ENCODE measurements around the gene ASIC2.
A peak's percentile ranks its signal among the peaks of the same experiment; 100 is the strongest.

ASIC2 gene

DNA sequence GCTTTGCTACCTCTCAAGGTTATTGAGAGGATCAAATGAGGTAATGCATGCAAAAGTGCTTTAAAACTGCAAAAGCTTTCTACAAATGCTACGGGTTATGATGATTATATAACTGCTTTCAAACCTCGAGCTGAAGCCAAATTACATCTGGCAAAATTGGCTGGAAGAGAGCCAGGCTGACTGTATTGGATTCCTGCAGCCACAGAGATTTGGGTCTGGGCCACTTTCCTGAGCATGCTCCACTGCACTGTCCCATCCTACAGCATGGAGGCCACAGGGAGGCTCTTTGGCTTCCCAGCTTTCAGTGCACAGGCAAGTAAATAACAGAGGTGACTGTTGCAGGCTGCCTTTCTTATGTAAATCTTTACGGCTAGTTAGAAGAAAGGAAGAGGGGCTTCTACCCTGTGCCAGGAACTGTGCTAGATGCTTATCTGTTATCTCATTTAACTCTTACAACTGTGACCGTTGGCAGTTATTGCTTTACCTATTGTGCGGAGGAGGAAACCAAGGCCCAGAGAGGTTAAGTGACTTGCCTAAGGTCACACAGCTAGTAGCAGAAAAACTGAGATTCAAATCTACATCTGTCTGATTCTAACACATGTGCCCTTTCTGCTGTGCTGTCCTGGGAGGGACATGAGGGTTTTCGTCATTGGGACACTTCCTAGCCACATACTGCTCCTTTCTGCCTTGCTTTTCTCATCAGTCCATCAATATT lies 179.7 kb downstream of the ASIC2 start:
- peak; percentile 17 for DNase-seq (ENCODE audit: low read depth)

DNA sequence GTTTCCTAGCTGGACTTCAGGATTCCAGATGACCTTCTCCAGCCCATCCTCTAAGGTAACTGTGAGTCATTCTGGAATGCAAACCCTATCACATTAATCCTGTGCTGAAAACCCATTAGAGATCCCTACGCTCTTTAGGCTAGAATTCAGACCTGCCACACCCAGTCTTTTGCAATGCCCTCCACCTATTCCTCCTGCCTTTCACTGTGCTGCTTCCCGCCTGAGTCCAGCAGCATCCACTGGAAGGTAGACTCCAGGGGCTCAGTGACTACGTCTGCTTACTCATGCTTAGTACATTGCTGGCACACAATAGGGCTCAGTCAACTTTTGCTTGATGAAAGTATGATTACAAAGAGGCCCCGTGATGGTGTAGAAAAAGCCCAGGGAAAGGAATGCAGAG lies 180.3 kb downstream of the ASIC2 start:
- peak; percentile 6 for DNase-seq (ENCODE audit: low read depth)

DNA sequence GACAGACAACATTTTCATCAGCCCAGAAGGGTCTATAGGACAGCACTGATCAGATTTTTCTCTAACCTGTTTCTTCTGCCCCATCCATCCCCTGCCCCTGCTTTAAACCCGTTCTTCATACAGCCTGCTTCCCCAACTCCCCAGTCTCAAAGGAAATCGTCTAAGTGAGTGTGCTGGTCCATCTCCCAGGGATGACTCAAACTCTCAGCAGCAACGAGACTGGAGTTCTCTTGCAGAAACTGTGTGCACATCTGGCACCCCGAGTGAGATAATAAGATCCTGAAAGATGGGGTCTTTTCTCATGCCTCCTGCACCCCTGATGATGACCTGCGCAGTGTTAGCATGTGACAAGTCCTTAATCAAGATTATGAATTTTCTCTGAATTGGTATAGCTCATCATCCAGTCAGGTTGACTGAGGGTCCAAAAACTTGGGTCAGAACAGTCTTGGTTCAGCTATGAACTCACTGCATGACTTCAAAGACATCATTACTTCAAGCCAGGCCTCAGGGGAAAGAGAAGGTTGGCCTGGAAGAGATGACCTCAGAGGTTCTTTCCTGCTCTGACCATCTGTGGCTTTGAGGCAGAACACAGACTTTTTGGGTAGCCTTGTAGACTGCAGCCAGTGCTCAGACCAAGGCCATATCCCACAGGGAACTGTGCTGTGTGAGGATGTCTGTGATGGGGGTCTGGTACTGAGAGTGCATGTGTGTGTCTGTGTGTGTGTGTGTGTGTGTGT lies 183.6 kb downstream of the ASIC2 start:
- no peak for DNase-seq (ENCODE audit: low read depth)

DNA sequence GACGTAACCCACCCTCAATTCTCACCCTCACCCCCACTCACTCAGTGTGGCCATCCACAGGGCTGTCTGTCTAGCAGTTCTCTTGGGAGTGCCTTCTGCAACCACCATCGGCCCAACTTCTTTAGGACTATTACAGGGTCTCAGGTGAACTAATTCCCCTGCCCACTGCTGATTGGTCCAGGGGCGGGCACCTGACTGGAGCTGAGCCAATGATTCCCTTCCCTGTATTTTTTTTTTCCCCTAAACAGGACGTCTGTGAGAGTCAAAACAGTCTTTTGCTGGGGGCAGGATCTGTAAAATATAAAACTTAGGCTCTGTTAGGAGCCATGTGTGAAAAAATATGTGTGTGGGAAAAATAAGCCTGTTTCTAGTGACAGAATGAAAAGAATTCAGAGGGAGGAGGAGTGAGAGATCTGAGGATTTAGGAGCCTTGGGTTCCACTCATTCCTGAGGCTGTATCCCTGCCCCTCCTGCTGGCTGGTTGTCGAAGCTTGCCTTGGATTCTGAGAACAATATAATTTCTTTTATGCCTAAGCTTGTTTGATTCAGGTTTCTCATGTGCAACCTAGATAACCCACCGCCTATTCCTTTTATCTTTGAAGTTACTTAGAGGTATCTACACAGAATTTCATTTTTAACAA lies 186.4 kb downstream of the ASIC2 start:
- DNase-seq (ENCODE audit: low read depth) = no peak

DNA sequence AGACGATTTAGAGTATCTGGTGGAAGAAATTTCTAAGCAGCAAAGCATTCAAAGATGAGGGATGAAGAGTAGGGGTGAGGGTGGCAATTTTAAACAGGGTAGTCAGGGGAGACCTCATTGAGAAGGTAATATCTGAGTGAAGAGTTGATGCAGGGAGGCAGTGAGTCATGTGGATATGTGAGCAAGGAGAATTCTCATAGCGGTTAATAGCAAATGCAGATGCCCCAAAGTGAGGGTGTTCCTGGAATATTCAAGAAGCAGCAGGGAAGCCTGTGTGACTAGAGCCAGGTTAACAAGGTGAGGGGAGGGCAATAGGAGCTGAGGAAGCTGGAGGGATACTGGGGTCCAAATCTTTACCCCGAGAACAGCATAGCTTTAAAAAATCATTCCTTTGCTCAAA lies 187.2 kb downstream of the ASIC2 start:
- no peak for DNase-seq (ENCODE audit: low read depth)

DNA sequence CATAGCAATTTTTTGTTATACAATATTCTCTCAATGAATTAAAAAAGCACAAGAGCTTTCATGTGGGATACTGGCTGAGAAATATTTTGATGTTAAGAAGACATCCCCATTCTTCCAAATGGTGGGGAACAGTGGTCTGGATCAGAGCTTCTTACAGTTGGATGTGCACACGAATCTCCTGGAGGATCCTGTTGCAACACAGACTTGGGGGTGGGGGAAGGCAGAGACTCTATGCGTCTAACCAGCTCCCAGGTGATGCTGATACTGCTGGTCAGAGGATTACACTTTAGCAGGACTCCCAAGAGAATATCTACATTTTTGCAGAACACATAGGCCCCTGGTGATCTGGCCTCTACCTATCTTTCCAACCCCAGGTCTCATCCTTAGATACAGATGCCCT lies 193.2 kb downstream of the ASIC2 start:
- no peak for DNase-seq (ENCODE audit: low read depth)

DNA sequence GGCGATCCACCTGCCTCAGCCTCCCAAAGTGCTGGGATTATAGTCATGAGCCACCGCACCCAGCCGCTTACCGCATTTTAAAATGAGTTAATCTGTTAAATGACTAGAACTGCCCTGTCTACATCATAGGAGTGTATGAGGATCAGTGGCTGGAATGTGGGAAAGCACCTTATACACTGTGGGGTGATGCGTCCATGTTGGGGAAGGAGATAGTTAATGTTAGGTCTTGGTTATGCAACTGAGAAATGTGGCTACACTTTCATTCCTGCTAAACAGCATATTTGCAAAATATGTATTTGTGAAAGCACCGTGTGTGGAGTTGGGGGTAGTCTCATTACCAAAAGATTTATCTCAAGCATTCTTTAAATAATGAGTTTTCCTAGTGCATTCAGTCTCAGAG lies 193.8 kb downstream of the ASIC2 start:
- DNase-seq (ENCODE audit: low read depth) = no peak

DNA sequence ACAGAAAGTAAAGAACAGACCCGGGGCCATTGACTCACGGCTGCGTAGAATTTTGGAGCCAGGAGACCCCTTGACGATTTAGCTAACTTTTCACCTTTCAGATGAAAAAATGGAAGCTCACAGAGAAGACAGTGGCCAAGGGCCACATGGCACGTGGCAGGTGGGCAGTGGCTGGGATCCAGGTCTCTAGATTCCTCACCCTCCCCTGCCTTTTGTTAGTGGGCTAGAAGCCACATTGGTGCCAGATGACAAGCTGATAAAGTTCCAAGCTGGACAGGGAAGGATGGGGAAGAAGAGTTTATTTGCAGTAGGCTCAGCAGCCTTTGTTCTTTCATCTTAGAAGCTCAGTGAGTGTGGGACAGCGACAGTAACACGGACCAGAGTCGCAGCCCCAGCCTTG lies 195.7 kb downstream of the ASIC2 start:
- DNase-seq (ENCODE audit: low read depth) = no peak

DNA sequence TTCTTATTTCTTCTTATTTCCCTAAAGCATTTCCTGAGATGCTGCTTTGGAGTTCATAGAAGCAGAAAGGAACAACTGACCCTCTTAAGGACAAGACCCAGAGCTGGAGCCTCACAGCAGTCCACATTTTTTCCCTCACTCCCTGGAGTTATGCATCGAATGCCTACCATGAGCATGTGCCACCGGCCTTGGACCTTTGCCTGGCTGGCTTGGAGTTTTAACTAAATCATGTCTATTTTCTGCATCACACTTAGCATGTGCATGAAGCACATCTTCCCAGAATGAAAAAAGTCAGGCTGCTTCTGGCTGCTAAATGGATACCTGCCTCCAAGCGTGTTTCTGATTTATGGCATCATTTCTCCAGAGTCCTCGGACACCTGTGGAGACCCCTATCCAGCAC lies 196.9 kb downstream of the ASIC2 start:
- no peak for DNase-seq (ENCODE audit: low read depth)

DNA sequence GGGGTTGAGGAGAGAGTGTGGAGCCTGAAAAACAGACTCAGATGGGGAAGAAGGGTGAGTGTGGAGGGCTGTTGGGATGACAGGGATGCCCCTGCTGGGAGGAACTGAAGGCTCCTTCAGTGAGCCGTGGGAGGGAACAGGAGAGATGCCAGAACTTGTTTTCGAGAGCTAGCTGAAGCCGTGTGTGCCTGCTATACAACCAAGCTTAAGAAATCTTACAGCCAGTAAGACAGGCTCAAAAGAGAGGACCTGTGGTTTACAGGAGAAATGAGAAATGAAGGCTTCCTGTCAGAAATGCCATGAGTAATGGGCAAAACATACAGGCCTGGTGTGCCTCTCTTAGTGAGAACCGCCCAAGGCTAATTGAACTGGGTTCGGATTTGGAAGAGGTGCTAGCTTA lies 201.8 kb downstream of the ASIC2 start:
- DNase-seq (ENCODE audit: low read depth) = no peak

DNA sequence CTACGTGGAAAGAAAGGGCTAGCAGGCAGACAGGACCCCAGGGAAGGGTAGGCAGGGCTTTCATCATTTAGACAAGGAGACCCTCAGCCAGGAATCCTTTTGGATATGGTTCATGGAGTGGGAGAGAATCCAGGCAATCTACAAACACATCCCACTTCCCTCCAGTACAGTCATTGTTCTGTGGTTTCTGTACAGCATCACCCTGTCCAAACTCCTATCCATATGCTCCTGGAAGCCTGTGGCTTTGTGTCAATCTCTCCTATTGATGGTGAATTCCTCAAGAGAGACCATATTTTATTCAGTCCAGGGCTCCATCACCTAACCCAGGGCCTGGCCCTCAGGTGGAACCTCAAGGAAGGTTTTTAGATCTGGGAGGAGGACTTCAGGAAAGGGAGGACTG lies 202.3 kb downstream of the ASIC2 start:
- no peak for DNase-seq (ENCODE audit: low read depth)

DNA sequence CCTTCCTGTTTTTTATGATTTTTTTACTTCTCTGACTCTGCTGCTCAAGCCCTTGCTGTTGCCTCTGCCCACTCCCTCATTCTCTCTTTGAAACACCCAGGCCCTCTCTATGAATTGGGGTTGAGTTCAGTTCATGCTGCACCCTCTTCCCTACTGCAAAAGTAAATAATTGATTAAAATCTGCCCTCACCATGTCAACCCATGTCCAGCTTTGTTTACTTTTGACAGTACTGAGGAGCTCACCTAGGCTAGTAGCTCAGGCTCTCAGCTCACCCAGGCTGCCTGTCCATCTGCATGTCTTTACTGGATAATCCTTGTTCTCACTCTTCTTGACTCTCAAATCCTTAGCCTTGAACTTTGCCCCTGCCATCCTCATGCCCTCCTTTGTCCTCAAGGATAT lies 206.2 kb downstream of the ASIC2 start:
- DNase-seq (ENCODE audit: low read depth) = no peak

DNA sequence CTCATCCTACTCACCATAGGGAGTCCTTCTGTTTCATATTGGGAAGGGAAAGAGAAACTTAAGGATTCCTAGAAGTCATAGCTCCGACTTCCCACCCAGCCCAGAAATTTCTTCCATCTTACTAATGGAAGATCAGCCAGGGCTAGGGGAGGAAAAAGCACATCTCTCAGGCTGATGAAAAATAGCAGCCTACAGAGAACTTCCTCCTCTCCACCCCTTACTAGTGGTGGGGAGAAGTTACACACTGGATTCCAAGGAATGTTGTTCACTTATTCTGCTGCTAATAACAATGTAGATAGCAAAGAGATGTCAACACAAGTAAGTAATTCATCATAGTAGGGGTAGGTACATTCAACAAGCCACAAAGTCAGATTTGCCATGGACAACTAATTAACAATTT lies 207.1 kb downstream of the ASIC2 start:
- no peak for DNase-seq (ENCODE audit: low read depth)

DNA sequence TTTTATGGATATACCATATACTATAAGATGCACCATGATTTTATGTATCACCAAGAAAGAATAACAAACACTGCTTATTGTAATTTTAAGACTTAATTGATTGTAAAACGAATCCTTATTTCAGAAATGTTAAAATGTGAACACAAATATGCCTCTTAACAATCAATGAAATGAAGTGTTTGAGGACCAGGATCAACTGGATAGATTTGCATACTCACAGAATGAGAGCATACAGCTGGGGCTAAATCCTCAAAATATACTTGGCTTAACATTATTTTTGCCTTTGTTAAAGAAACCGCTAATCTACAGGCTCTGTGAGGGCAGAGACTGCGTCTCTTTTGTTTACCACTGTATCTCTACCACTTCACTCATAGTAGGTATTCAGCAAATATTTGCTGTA lies 207.8 kb downstream of the ASIC2 start:
- no peak for DNase-seq (ENCODE audit: low read depth)

DNA sequence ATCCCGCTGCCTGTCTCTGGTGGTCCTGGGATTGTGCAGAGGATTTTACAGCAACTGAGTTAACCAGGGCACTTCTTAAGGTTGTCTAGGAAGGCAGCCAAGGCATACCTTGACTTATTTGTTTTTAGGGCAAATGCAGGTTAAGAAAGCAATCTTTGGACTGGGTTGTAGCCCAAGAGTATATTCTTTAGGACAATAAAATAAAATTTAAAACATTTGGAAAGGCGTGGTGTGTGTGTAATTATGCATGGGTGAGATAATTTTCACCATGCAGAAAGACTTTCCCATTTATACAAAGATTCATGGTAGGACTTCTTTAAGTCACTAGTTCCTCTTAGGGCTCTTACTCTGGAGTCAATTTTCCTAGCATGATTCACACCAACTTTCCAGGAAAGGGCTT lies 208.3 kb downstream of the ASIC2 start:
- DNase-seq (ENCODE audit: low read depth) = no peak

DNA sequence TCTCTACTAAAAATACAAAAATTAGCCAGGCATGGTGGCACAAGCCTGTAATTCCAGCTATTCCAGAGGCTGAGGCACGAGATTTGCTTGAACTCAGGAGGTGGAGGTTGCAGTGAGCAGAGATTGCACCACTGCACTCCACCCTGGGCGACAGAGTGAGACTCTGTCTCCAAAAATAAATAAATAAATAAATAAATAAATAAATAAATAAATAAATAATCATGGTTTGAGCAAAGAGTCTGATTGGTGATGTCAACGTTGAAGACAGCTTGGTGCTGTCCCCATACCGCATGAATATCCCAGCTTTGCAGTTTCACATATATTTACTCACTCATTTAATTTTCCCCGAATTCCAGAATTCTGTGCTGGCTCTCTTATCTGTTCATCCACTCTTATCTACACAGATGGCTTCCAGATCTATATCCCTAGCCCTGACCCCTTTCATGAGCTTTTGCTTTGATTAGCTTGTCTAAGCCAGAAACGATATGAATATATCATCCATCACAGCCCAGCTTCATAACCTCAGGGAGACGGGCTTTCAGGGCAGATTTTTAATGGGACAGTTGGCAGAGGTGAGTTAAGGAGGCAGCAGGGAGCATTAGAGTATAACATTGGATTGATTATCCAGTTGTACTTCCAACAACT lies 210.4 kb downstream of the ASIC2 start:
- DNase-seq (ENCODE audit: low read depth) = no peak

DNA sequence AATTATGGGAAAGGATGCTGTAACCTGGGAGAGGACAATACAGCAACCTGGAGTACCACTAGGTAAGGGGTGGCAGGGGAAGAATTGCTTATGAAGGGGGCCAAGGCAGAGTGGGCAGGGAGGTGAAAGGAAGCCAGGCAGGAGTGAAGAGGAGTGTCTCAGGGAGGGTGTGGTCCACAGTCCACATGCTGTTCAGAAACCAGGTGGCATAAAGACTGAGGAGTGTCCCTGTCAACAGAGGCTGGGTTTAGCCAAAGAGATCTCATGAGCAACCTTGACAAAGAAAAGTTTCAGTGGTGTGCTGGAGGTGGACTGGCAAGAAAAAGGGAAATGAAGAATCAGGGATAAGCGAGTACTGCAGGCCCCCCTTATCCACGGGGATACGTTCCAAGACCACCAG lies 213.0 kb downstream of the ASIC2 start:
- no peak for DNase-seq (ENCODE audit: low read depth)

DNA sequence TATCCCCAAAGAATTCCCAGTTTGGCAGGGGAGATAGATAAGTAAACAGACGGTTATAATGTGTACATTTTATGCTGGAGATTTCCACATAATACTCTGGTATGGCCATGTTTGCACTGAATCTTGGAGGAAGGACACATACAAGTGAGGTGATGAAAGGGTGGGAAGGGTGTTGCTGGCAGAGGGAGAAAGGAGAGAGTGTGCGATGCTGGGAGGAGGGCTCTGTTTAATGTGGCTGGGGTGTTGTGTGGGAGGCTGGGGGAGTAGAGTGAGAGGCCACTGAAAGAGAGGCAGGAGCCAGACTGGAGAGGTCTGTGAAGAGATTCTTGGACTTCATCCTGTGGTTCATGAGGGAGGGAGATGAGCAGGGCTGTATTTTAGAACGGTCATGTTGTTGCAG lies 213.9 kb downstream of the ASIC2 start:
- DNase-seq (ENCODE audit: low read depth) = no peak

DNA sequence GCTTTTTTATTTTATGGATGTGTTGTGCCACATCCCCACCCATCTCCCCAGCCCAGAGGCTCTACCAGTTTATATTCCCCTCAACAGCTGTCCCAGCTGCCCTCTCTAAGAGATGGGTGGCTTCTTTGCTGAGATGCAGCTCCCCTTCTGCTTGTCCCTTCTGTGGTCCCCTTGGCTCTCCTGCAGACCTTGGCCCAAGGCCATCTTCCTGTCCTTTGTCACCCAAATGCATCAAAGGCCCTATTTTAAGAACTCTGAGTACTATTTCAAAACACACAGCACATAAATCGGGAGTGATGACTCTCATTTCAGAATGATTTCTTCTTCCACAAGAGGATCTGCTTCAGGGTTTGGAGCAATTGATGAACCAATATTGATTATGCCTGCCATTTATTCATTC lies 216.1 kb downstream of the ASIC2 start:
- no peak for DNase-seq (ENCODE audit: low read depth)

DNA sequence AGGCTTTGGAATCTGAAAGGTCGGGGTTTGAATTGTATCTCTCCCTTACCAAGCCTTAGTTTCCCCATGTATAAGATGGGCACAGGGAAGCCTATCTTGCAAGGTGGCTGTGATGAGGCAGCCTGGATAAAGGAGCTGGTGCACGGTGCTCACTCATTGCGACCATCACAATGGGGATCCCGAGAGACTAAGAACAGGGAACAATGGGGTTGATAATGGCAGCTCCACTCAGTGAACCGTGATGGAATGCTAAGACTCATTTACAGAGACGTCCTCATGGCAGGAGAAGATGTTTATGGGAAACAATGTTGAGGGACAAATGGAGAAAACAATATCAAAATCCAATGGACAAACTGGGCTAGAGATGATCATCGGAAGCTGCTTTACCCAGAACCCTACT lies 219.7 kb downstream of the ASIC2 start:
- no peak for DNase-seq (ENCODE audit: low read depth)

DNA sequence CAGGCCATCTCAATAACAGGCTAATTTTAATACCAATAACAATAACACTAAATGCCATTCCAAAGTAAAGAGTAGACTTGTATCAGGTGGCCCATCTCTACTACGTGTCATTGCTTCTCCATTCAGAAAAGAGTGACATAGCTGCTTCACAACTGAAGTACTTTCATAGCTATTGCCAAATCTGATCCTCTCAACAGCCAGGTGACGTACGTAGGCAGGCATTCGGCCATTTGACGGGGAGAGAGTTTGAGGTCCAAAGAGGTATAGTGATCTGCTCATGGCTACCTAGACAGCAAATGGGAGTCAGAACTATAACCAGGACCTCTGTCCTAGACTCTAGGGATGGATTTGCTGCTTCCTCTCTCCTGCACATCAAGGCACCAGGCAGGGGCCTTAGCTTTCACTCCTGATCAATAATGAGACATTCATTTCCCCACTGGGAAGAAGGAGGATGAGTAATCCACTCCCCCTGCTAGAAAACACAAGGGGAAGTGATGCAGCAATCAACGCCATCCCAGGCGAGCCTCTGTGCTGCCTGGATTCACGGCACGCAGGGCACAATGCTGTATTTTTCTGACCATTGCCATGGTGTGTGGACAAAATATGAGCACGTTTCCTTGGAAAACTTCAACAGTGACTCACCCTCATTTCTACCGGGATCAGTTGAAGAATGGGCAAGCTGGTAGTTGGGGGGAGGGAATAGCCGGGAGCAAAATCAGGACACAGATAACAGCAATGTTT lies 220.5 kb downstream of the ASIC2 start:
- peak; percentile 18 for DNase-seq (ENCODE audit: low read depth)

DNA sequence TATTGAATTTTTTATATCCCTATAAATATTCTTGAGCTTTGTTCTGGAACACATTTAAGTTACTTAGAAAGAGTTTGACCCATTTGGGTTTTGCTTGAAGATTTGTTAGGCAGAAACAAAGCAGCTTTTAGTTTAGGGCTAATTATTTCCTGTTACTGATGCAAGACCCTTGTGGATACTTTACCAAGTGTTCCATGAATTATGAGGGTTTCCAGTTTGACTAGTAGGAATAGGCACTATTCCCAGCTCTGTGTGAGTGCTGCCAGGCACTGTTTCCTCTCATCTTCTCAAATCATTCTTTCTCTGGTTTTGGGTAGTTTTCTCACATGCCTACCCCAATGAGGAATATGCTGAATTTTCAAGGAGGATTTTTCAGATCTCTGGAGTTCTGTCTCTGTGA lies 221.4 kb downstream of the ASIC2 start:
- DNase-seq (ENCODE audit: low read depth) = no peak

Data from GM04504 (cell line).